ENCODE data around the gene ME3.

ME3 gene

DNA sequence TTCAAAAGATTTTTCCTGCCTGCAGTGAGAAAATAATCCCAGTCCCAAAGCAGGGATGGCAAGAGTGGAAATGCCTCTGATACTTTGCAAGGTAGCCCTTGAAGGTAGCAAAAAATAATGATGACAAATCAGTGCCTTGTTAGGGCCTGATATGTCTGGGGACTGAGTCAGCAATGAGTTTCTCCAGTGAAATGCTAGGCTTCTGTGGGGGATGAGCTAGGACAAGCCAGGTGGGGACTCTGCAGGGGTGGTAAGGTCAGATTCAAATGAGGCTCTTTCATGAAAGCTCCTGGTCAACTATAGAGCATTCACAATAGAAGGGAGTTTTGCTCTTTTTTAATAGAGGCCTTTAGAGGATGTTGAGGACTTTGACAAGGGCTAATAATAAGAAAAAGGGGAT is 77.7 kb downstream of the ME3 start:
- Histone ChIP-seq H3K4me3 (replicated peaks; ENCODE audit: insufficient read depth, low read length) (no peak overlapping the region), H3K27me3 (ENCODE audit: insufficient read depth, poor library complexity, severe bottlenecking) (no peaks in the 10 kb centered on the region), H3K27ac (replicated peaks) (no peak overlapping the region)
- DNase-seq (ENCODE audit: low read depth in 1 of 2, low spot score in 1 of 2), result no peak
- TF ChIP-seq CTCF (IDR thresholded peaks at IDR 0.05; ENCODE audit: insufficient read depth, low read length) (no peak), POLR2AphosphoS5 (IDR thresholded peaks at IDR 0.05; ENCODE audit: low read depth) (no peak), GABPA (IDR thresholded peaks at IDR 0.05; ENCODE audit: low read depth) (no peak), REST (IDR thresholded peaks at IDR 0.05; ENCODE audit: insufficient replicate concordance, low read depth) (no peak), SPI1 (IDR thresholded peaks at IDR 0.05; ENCODE audit: borderline replicate concordance, low read depth) (no peak)

DNA sequence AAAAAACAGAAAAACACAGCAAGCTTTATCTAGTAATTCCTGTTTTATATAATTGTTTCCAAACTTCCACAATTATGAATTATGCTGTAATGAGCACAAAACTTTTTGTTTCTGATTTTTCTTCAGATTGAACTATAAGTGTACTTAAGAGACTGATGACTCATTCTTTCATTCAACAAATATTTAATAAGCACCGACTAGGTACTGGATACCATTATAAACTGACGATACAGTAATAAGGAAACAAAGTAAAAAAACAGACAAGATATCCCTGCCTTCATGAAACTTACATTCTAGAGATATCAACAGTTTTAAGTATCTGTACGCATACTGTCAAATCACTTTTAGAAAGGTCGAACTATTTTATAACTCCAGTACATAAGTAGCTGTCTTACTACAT is 78.6 kb downstream of the ME3 start:
- no peak for TF ChIP-seq SPI1 (IDR thresholded peaks at IDR 0.05; ENCODE audit: borderline replicate concordance, low read depth)
- TF ChIP-seq CTCF (IDR thresholded peaks at IDR 0.05; ENCODE audit: insufficient read depth, low read length), result no peak
- TF ChIP-seq POLR2AphosphoS5 (IDR thresholded peaks at IDR 0.05; ENCODE audit: low read depth), result no peak
- TF ChIP-seq REST (IDR thresholded peaks at IDR 0.05; ENCODE audit: insufficient replicate concordance, low read depth), result no peak
- TF ChIP-seq GABPA (IDR thresholded peaks at IDR 0.05; ENCODE audit: low read depth), result no peak
- H3K4me3 ChIP-seq (replicated peaks; ENCODE audit: insufficient read depth, low read length), result no peak overlapping the region
- DNase-seq (ENCODE audit: low read depth in 1 of 2, low spot score in 1 of 2), result no peak
- no peaks in the 10 kb centered on the region for H3K27me3 ChIP-seq (ENCODE audit: insufficient read depth, poor library complexity, severe bottlenecking)
- H3K27ac ChIP-seq (replicated peaks), result no peak overlapping the region

- H3K4me3 ChIP-seq (replicated peaks; ENCODE audit: insufficient read depth, low read length), result no peak overlapping the region
- DNase-seq (ENCODE audit: low read depth in 1 of 2, low spot score in 1 of 2), result peak; percentile 47 to 82
- H3K27me3 ChIP-seq (ENCODE audit: insufficient read depth, poor library complexity, severe bottlenecking), result no peaks in the 10 kb centered on the region
- H3K27ac ChIP-seq (replicated peaks), result no peak overlapping the region
- no peak for TF ChIP-seq GABPA (IDR thresholded peaks at IDR 0.05; ENCODE audit: low read depth)
- TF ChIP-seq POLR2AphosphoS5 (IDR thresholded peaks at IDR 0.05; ENCODE audit: low read depth), result no peak
- no peak for TF ChIP-seq SPI1 (IDR thresholded peaks at IDR 0.05; ENCODE audit: borderline replicate concordance, low read depth)
- TF ChIP-seq CTCF (IDR thresholded peaks at IDR 0.05; ENCODE audit: insufficient read depth, low read length), result no peak
- no peak for TF ChIP-seq REST (IDR thresholded peaks at IDR 0.05; ENCODE audit: insufficient replicate concordance, low read depth)
These were observed 79.6 kb downstream of the ME3 start for GRCh38 chr11:86592659-86593451.

All from HL-60 (cell line).